ENCODE measurements around the gene CISD3.
A peak's percentile ranks its signal among the peaks of the same experiment; 100 is the strongest.

- peak; percentile 1 for TF ChIP-seq CTCF (IDR thresholded peaks at IDR 0.05; ENCODE audit: low read depth, low read length, missing input control)
- peak; percentile 85 for TF ChIP-seq MAX (IDR thresholded peaks at IDR 0.05)
- TF ChIP-seq REST (IDR thresholded peaks at IDR 0.05), result no peak
- TF ChIP-seq ATF3 (IDR thresholded peaks at IDR 0.05), result no peak
- peak; percentile 71 for TF ChIP-seq SP1 (IDR thresholded peaks at IDR 0.05)
- TF ChIP-seq JUND (IDR thresholded peaks at IDR 0.05), result no peak
- peak in 1 of 2 donors; percentile 91 for TF ChIP-seq EGR1 (IDR thresholded peaks at IDR 0.05; ENCODE audit: low read depth in 2 of 2)
- no peak for TF ChIP-seq TAF1 (conservative IDR thresholded peaks at IDR 0.05)
- TF ChIP-seq ZBTB33 (IDR thresholded peaks at IDR 0.05), result no peak
- peak; percentile 71 for TF ChIP-seq YY1 (IDR thresholded peaks at IDR 0.05)
Observed at GRCh38 chr17:38749223-38750043, 19.3 kb downstream of the CISD3 start.

All from liver (tissue), 3 donors.